GM19023 (cell line): ENCODE data around the gene ZNF33A.
"Not testable (repeated sequence)": the region's sequence is repeated elsewhere in the genome, so short reads cannot be mapped to it uniquely, and the experiment has no call there.

ENCODE experiments used
- ATAC-seq: cut with Tn5 transposase; IDR thresholded peaks from one replicate; pipeline ENCODE4 v1.9.1; 2021; ENCODE audit warnings: mild to moderate bottlenecking, moderate library complexity; ENCODE audit not compliant: unreplicated experiment

Gene ZNF33A

DNA sequence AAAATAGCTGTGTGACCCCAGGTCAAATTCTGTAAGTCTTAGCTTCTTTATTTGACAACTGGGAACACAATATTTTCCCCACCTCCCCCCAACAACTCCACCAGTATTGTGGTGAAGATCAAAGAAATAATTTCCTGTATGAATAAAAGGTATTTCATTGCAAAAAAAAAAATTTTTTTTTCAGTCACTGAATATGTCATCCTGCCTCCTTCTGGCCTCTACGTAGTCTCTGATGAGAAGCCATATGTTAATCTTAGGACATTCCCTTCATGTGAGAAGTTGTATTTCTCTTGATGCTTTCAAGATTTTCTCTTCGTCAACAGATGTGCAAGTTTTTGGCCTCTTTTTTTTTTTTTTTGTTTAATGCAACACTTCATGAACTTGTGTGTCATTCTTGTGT, 33.0 kb downstream of the ZNF33A start:
- no peak for ATAC-seq

- ATAC-seq: no peak
Measured at GRCh38 chr10:38045129-38045528, 34.7 kb downstream of the ZNF33A start.

DNA sequence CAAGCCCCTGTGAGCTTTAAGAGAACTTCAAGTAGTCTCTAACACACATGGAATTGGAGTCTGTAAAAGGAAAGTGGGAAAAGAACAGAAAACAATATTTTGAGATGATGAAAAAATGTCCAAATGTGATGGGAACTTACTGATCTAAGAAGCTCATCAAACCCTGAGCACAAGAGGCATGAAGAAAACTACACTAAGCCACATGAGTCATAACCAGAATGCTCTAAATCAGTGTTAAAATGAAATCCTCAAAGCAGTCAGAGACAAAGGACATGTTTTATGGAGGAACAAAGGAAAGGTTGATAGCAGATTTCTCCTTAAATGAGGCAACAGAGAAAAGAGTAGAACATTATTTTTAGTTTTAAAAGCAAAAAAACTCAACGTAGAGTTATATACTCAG, 37.2 kb downstream of the ZNF33A start:
- ATAC-seq: no peak

DNA sequence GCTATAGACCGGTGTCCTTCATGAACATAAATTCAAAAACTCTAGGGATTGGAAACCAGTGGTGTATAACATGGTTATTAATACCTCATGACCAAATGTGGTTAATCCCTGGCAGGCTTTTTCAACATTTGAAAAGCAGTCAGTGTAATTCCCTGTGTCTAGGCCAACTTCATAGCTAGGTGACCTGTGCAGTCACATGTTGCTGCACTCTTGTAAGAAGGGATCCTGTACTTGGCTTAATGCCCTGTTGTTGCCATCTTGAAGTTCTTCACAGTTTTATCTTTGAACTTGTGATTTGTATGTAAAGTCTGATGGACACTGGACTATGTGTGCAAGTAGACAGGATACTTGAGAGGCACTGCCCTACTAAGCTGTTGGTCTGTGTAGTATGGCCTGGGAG, 39.7 kb downstream of the ZNF33A start:
- ATAC-seq: no peak

DNA sequence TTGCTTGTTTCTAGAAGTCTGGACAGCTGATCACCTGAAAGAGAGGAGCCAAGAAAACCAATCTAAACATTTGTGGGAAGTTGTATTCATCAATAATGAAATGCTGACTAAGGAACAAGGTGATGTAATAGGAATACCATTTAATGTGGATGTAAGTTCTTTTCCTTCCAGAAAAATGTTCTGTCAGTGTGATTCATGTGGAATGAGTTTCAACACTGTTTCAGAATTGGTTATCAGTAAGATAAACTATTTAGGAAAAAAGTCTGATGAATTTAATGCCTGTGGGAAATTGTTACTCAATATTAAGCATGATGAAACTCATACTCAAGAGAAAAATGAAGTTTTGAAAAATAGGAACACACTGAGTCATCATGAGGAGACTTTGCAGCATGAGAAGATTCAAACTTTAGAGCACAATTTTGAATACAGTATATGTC, 43.9 kb downstream of the ZNF33A start:
- ATAC-seq: no peak

DNA sequence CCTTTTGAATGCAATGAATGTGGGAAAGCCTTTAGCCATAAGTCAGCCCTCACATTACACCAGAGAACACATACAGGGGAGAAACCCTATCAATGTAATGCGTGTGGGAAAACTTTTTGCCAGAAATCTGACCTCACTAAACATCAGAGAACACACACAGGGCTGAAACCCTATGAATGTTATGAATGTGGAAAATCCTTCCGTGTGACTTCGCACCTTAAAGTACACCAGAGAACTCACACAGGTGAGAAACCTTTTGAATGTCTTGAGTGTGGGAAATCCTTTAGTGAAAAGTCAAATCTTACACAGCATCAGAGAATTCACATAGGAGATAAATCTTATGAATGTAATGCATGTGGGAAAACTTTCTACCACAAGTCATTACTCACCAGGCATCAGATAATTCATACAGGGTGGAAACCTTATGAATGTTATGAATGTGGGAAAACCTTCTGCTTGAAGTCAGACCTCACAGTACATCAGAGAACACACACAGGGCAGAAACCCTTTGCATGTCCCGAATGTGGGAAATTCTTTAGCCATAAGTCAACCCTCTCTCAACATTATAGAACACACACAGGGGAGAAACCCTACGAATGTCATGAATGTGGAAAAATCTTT, 44.9 kb downstream of the ZNF33A start:
- ATAC-seq: not testable (repeated sequence)

DNA sequence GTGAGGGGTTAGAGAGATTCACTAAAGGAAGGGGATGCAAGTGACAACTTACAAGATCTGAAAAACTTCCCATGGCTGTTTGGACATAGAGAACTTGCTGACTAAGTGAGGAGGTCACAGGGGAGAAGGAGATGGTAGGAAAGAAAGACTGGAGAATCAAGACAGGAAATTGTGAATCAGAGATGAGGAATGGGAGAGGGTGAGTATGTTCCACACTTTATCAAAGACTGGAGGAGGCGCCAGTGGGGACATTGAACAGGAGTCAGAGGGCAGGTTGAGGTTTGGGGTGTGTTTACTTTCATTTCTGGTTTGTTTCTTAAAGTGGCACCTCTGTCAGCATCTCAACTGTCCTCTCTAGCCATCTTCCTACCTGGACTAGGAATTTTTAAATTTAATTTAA, 59.2 kb downstream of the ZNF33A start:
- ATAC-seq: not testable (repeated sequence)

- ATAC-seq: no peak
Measured at GRCh38 chr10:38070501-38070900, 60.0 kb downstream of the ZNF33A start.

GRCh38 chr10:38072552-38072951, 62.1 kb downstream of the ZNF33A start:
- no peak for ATAC-seq

DNA sequence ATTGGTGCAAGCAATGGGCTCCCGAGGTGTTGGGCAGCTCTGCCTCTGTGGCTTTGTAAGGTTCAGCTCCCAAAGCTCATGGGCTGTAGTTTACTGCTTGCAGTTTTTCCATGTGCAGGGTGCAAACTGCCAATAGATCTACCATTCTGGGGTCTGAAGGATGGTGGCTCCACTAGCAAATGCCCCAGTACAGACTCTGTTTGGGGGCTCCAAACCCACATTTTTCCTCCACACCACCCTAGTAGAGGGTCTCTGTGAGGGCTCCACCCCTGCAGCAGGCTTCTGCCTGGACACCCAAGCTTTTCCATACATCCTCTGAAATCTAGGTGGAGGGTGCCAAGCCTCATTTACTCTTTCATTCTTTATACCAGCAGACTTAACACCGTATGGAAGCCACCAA, 66.2 kb downstream of the ZNF33A start:
- no peak for ATAC-seq

GRCh38 chr10:38093318-38093717, 82.8 kb downstream of the ZNF33A start:
- not testable (repeated sequence) for ATAC-seq

DNA sequence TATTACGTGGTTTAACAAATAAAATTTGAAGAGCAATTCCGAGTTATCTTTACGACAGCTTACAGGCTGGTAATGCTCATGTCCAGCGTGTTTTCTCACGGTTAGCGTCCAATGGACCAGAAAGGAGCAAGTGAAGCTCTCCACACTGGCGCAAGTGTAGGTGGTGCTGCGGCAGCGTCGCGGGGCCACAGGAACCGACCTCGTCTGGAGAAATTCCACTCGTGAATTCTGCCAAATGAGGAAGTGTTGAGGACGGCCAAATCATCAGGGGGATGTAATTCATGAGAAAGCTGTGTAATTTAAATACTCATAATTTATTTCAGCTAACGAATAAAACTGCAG, 83.3 kb downstream of the ZNF33A start:
- ATAC-seq: peak; percentile 26

DNA sequence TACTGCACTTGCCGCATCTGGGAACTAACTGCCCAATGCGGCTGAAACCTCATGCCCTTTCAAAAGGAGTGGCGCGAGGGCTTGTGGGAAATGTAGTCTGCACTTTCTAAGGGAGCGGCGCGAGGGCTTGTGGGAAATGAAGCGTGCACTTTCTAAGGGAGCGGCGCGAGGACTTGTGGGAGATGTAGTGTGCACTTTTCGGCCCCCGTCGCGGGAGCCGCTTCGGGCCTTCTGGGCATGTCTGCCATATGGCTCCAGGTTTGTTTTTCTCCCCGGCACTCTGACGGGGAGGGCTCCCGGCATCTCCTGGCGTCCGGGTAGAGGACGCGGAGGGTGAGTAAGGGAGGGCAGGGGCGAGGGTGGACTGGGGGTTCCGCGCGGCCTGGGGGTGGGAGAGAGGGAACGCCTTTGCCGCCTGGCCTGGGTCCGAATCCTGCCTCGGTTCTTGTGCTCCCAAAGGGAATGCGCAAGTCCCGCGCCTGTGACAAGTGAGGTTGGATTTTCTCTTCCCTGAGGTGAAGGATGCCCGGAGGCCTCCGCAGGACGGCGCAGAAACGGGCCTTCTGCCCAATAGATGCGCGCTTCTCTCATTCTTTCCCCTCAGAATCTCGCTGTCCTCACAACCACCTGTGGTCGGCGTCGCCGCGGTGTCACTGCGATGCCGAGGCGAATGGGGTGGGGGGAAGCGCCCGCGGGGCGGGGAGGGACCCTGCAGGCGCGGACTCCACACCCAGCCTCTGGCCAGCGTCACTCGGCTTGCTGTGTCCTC, 83.9 kb downstream of the ZNF33A start, which contains the start of gene ZNF37A:
ZNF37A (plus strand) TSS at position 180 of the 769 bp plus-strand sequence. CDS start 2,281 bp downstream, outside the sequence.
- peak; percentile 96 for ATAC-seq

DNA sequence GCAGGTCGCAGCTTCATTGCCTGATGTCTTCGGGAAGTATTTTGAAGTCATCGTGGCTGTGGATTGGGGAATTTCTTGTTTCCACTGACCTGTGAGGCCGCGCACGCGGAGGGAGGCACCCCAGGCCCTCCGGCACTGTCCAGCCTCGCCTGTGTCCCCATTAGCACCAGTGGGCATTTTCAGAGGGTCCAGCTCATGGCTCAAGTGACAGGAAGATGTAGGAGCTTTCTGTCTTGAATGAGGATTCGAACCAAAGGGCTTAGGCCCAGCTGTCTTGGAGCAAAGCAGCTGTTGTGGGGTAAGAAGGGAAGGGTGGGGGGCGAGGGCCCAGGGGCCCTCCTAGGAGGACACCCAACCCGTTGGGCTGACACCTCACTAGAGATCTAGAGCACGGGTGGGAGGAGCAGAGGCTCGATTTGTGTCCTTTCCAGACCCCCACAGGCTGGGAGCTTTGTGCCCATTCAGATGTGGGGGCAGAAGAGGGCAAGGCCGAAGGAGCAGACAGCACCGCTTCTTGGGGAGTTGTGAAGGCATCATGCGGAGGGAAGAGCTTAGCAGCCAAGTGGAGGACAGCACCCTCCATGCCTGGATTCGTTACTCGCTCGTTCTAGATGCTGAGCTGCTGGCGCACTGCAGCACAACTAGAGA, 84.6 kb downstream of the ZNF33A start:
- no peak for ATAC-seq

DNA sequence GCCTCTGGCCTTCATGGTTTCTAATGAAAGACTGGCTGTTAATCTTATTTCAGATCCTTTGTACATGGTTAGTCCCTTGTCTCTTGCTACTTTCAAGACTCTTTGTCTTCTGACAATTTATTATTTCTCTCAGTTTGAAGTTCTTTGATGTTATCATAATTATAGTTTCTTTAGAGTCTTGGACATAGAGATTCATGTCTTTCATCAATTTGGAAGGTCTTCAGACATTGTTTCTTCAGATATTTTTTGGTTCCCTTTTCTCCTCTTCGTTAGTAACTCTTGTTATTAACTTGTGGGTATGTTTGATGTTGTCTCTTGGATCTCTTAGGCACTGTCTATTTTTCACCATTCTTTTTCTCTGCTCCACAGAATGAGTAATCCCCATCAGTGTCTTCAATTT, 92.4 kb downstream of the ZNF33A start:
- no peak for ATAC-seq

DNA sequence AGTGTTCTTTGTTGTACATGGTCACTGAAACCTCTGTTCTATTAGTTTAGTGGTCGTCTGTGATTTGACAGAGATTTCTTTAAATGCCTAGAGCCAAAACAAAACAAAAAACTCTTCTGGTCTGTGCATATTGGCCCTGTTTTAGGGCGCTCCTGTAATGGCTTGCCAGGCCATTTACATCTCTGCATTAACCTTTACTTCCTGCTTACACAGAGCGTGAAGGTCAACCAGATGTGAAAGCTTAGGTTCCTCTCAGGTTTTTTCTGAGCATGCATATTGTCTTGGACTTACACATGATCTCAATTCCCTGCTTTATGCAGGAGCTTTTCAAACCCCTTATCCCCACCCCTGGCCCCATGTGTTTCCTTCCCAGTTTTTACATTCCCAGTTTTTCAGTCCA, 93.3 kb downstream of the ZNF33A start:
- no peak for ATAC-seq

DNA sequence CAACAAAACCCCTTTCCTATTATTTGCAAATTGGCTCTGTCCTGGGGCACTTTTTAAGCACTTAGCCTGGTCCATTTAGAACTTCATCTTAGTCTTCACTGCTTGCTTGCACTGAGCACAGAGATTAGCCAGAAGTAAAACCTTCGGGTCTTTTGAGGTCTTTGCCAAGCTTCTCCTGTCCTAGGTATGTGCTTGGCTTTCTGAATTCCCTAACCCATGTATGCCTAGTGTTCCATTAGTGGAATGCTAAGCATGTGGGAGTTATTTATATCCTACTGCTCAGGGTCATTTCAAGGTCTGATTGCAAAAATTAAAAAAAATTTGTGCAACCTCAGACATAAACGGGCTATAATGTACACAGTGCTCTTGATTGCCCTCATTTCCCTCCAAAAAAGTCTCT, 101.7 kb downstream of the ZNF33A start:
- ATAC-seq: no peak
